Gastrocnemius medialis (tissue), 4 donors: Measurements from ENCODE around the gene MPPED1. TPM values are rescaled to one million over a fixed set of nuclear protein-coding genes. Genes with fewer than 3 reads are reported as not detected.

Experiments used
- ATAC-seq, 2 donors: fragments of 150-250 bp; one replicate each; pipeline ENCODE4 v1.9.1; 2016
- DNase-seq, 2 donors: peaks; one replicate each; pipeline ENCODE4 v3.0.0-alpha.2; 2019
- H3K27ac ChIP-seq, 4 donors: fragments of 200-600 bp; sonication (generic); 1 replicate in 1 of 4; 2 replicates in 3 of 4; pipeline ENCODE4 v1.5.1; 2016 to 2018; ENCODE audit warnings: mild to moderate bottlenecking in 2 of 4, moderate library complexity in 1 of 4
- H3K27me3 ChIP-seq, 3 donors: fragments of 200-600 bp; sonication (generic) in 2 of 3; 1 replicate in 1 of 3; 2 replicates in 2 of 3; pipeline versions ENCODE4 v1.5.1 to v1.6.0; 2016 to 2019; ENCODE audit warnings: mild to moderate bottlenecking in 1 of 3, moderate library complexity in 1 of 3
- H3K36me3 ChIP-seq, 2 donors: fragments of 200-600 bp; sonication (generic) in 1 of 2; one replicate each; pipeline ENCODE4 v1.5.1; 2017 to 2018
- H3K4me1 ChIP-seq, 2 donors: fragments of 200-600 bp; sonication (generic) in 1 of 2; one replicate each; pipeline ENCODE4 v1.5.1; 2016 to 2017; ENCODE audit warnings: mild to moderate bottlenecking in 2 of 2
- H3K4me3 ChIP-seq, 4 donors: fragments of 200-600 bp; sonication (generic) in 3 of 4; 1 replicate in 1 of 4; 2 replicates in 3 of 4; pipeline ENCODE4 v1.5.1; 2016 to 2019; ENCODE audit warnings: mild to moderate bottlenecking in 2 of 4
- H3K9me3 ChIP-seq, 3 donors: fragments of 200-600 bp; sonication (generic) in 2 of 3; 1 replicate in 1 of 3; 2 replicates in 2 of 3; pipeline ENCODE4 v1.5.1; 2016 to 2019
- CTCF ChIP-seq, 5 experiments: fragments of 450-650 bp in 3 of 5; fragments of 200-600 bp in 2 of 5; sonication (generic) in 2 of 5; IDR thresholded peaks in 4 of 5; conservative IDR thresholded peaks in 1 of 5; 1 replicate in 4 of 5; 2 replicates in 1 of 5; pipeline ENCODE4 v1.5.1; 2016 to 2019; ENCODE audit warnings: antibody characterized with exemption in 5 of 5, mild to moderate bottlenecking in 3 of 5, moderate library complexity in 3 of 5
- POLR2A ChIP-seq, 2 donors: fragments of 450-650 bp; IDR thresholded peaks; one replicate each; pipeline ENCODE4 v1.6.1; 2017; ENCODE audit warnings: antibody characterized with exemption in 2 of 2, mild to moderate bottlenecking in 2 of 2, moderate library complexity in 2 of 2
- in situ Hi-C, 4 donors: fragments of 200-750 bp; cut with MboI; loops; one replicate each; pipeline versions ENCODE4 v1.15.0 to v1.8.0; 2017; ENCODE audit warnings: low sequenced_read_pairs in 4 of 4
- intact Hi-C: fragments of 100-400 bp; cut with DNase I; formaldehyde crosslinking; loops from one replicate; pipeline ENCODE4 v1.15.1; 2023; ENCODE audit warnings: low total_unique reads
- total RNA-seq, 4 donors: library from RNA; depleted of rRNA; stranded (reverse); fragments of >200 nt; gene quantifications; one replicate each; pipeline versions ENCODE4 v1.1.0 to v1.2.3, GENCODE V29; 2016

MPPED1 gene
- total RNA-seq, 4 donors from 2014 or later = not detected

- intact Hi-C loops (no loop called here), in situ Hi-C loops (no loop called here)
- TF ChIP-seq POLR2A (IDR thresholded peaks at IDR 0.05) (no peak), CTCF (IDR thresholded peaks at IDR 0.05 in 4 of 5, conservative IDR thresholded peaks at IDR 0.05 in 1 of 5) (no peak)
- ATAC-seq (no peak), DNase-seq (no peak)
- Histone ChIP-seq H3K4me3 (no peak overlapping the region), H3K27ac (no peak overlapping the region), H3K9me3 (no peaks in the 10 kb centered on the region), H3K4me1 (no peaks in the 10 kb centered on the region), H3K36me3 (no peaks in the 10 kb centered on the region), H3K27me3 (peaks cover 0 to 2% (median 0%) of the 10 kb centered on the region in 3 donors)
Measured at GRCh38 chr22:43515411-43515810, 103.6 kb downstream of the MPPED1 start.

- Histone ChIP-seq H3K4me3 (no peak overlapping the region), H3K36me3 (no peaks in the 10 kb centered on the region), H3K27me3 (peaks cover 0 to 2% (median 0%) of the 10 kb centered on the region in 3 donors), H3K27ac (no peak overlapping the region), H3K9me3 (no peaks in the 10 kb centered on the region), H3K4me1 (no peaks in the 10 kb centered on the region)
- in situ Hi-C loops (no loop called here), intact Hi-C loops (no loop called here)
- TF ChIP-seq CTCF (IDR thresholded peaks at IDR 0.05 in 4 of 5, conservative IDR thresholded peaks at IDR 0.05 in 1 of 5) (no peak), POLR2A (IDR thresholded peaks at IDR 0.05) (no peak)
- ATAC-seq = no peak
- DNase-seq = no peak
Measured at GRCh38 chr22:43515902-43516301, 104.1 kb downstream of the MPPED1 start.

GRCh38 chr22:43516386-43516785 is 104.6 kb downstream of the MPPED1 start:
- no peak overlapping the region for H3K27ac ChIP-seq
- H3K36me3 ChIP-seq = no peaks in the 10 kb centered on the region
- in situ Hi-C loops (no loop called here), intact Hi-C loops (no loop called here)
- TF ChIP-seq POLR2A (IDR thresholded peaks at IDR 0.05) = no peak
- no peak for TF ChIP-seq CTCF (IDR thresholded peaks at IDR 0.05 in 4 of 5, conservative IDR thresholded peaks at IDR 0.05 in 1 of 5)
- DNase-seq = no peak
- no peaks in the 10 kb centered on the region for H3K4me1 ChIP-seq
- H3K27me3 ChIP-seq = peaks cover 0 to 2% (median 0%) of the 10 kb centered on the region in 3 donors
- no peak overlapping the region for H3K4me3 ChIP-seq
- H3K9me3 ChIP-seq = no peaks in the 10 kb centered on the region
- ATAC-seq = no peak

- Histone ChIP-seq H3K27ac (no peak overlapping the region), H3K4me1 (no peaks in the 10 kb centered on the region), H3K4me3 (no peak overlapping the region), H3K9me3 (no peaks in the 10 kb centered on the region), H3K36me3 (no peaks in the 10 kb centered on the region), H3K27me3 (peaks cover 0 to 2% (median 0%) of the 10 kb centered on the region in 3 donors)
- DNase-seq = no peak
- no peak for TF ChIP-seq POLR2A (IDR thresholded peaks at IDR 0.05)
- no peak for TF ChIP-seq CTCF (IDR thresholded peaks at IDR 0.05 in 4 of 5, conservative IDR thresholded peaks at IDR 0.05 in 1 of 5)
- ATAC-seq = no peak
- intact Hi-C loops (no loop called here), in situ Hi-C loops (no loop called here)
Measured at GRCh38 chr22:43516996-43517635, 105.3 kb downstream of the MPPED1 start.

DNA sequence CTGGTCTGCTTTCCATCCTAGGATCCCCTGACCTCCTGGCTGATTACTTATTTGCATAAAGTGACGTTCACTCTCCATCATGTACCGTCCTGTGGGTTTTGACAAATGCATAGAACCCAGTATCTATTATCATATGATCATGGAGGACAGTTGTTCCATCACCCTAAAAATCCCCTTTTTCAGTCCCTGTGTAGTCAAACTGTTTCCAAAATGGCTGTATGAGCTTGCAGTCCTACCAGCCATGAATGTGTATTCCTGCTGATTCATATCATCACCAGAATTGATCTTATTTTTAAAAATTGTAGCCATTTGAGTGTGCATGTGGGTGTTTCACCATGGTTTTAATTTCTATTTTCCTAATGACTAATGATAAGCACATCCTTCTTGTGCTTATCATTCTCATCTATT is 108.8 kb downstream of the MPPED1 start:
- Histone ChIP-seq H3K4me3 (no peak overlapping the region), H3K36me3 (no peaks in the 10 kb centered on the region), H3K27ac (no peak overlapping the region), H3K9me3 (no peaks in the 10 kb centered on the region), H3K27me3 (no peaks in the 10 kb centered on the region), H3K4me1 (peaks cover 0 to 3% of the 10 kb centered on the region in 2 donors)
- in situ Hi-C loops (no loop called here), intact Hi-C loops (no loop called here)
- DNase-seq (no peak), ATAC-seq (no peak)
- TF ChIP-seq POLR2A (IDR thresholded peaks at IDR 0.05) (no peak), CTCF (IDR thresholded peaks at IDR 0.05 in 4 of 5, conservative IDR thresholded peaks at IDR 0.05 in 1 of 5) (no peak)
